BE2C (cell line): Measurements from ENCODE around the gene FAM114A1.
A peak's percentile ranks its signal among the peaks of the same experiment; 100 is the strongest.

Source experiments
- DNase-seq: peaks from one replicate; pipeline ENCODE4 v3.0.0-alpha.2; 2020
- H3K27me3 ChIP-seq: fragments of 250-450 bp; sonication (Bioruptor Pico); 2 replicates; pipeline ENCODE4 v1.5.1; 2020; ENCODE audit warnings: mild to moderate bottlenecking
- H3K36me3 ChIP-seq: fragments of 250-450 bp; sonication (Bioruptor Pico); 2 replicates; pipeline ENCODE4 v1.5.1; 2020; ENCODE audit warnings: mild to moderate bottlenecking
- H3K4me1 ChIP-seq: fragments of 250-450 bp; sonication (Bioruptor Pico); 2 replicates; pipeline ENCODE4 v1.5.1; 2020
- H3K4me3 ChIP-seq: 2 replicates; pipeline ENCODE4 v1.5.1; 2011; ENCODE audit warnings: low read depth, low read length
- H3K9me3 ChIP-seq: fragments of 250-450 bp; sonication (Bioruptor Pico); 2 replicates; pipeline ENCODE4 v1.5.1; 2020
- TF ChIP-seq, protein P1 (sequence below): IDR thresholded peaks from 2 replicates; pipeline ENCODE4 v1.5.1; 2012; ENCODE audit warnings: mild to moderate bottlenecking, low read depth, low read length

The FAM114A1 gene

GRCh38 chr4:38822748-38823303 lies 44.8 kb upstream of the FAM114A1 start:
- H3K9me3 ChIP-seq: no peaks in the 10 kb centered on the region

GRCh38 chr4:38823766-38824165 lies 43.8 kb upstream of the FAM114A1 start:
- Histone ChIP-seq H3K4me3 (no peak overlapping the region), H3K36me3 (no peaks in the 10 kb centered on the region), H3K9me3 (no peaks in the 10 kb centered on the region), H3K4me1 (no peaks in the 10 kb centered on the region), H3K27me3 (no peaks in the 10 kb centered on the region)
- TF ChIP-seq, protein P1, sequence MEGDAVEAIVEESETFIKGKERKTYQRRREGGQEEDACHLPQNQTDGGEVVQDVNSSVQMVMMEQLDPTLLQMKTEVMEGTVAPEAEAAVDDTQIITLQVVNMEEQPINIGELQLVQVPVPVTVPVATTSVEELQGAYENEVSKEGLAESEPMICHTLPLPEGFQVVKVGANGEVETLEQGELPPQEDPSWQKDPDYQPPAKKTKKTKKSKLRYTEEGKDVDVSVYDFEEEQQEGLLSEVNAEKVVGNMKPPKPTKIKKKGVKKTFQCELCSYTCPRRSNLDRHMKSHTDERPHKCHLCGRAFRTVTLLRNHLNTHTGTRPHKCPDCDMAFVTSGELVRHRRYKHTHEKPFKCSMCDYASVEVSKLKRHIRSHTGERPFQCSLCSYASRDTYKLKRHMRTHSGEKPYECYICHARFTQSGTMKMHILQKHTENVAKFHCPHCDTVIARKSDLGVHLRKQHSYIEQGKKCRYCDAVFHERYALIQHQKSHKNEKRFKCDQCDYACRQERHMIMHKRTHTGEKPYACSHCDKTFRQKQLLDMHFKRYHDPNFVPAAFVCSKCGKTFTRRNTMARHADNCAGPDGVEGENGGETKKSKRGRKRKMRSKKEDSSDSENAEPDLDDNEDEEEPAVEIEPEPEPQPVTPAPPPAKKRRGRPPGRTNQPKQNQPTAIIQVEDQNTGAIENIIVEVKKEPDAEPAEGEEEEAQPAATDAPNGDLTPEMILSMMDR: no peak
- no peak for DNase-seq

More at GRCh38 chr4:38822748-38823303, 44.8 kb upstream of the FAM114A1 start:
- no peak for DNase-seq
- Histone ChIP-seq H3K36me3 (no peaks in the 10 kb centered on the region), H3K4me1 (no peaks in the 10 kb centered on the region), H3K4me3 (no peak overlapping the region), H3K27me3 (no peaks in the 10 kb centered on the region)
- TF ChIP-seq, protein P1: no peak

DNA sequence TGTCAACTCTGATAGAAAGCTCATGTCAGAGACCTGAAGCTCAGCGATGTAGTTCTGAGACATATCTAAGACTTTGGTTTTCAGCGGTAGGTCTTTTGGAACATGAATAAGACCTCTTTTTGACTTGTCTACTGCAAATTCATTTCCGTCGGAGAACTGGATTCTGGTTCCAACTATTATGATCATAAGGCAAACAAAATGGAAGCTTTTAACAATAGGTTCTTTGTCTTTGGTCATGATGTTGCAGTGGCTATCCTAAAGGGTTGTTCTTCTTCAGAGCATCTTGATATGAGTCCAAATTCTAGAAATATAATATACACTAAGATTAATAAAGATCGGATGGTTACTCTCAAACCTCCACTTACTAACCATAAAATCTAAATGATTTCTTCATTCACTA lies 38.4 kb upstream of the FAM114A1 start:
- TF ChIP-seq, protein P1: no peak
- no peaks in the 10 kb centered on the region for H3K4me1 ChIP-seq
- no peaks in the 10 kb centered on the region for H3K36me3 ChIP-seq
- no peak for DNase-seq
- no peak overlapping the region for H3K4me3 ChIP-seq
- no peaks in the 10 kb centered on the region for H3K27me3 ChIP-seq
- H3K9me3 ChIP-seq: no peaks in the 10 kb centered on the region

DNA sequence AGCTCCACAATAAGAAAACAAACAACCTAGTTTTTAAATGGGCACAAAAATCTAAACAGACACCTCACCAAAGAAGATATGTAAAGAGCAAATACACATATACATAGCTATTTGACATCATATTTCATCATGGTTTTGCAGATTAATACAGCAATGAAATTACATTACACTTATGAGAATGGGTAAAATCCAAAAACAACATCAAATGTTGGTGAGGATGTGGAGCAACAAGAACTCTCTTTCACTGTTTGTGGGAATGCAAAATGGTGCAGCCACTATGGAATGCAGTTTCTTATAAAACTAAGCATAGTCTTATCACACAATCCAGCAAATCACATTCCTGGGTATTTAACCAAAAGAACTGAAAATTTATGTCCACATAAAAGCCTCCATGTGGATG lies 36.0 kb upstream of the FAM114A1 start:
- H3K27me3 ChIP-seq: no peaks in the 10 kb centered on the region

GRCh38 chr4:38832206-38832605 lies 35.4 kb upstream of the FAM114A1 start:
- H3K4me1 ChIP-seq: no peaks in the 10 kb centered on the region
- TF ChIP-seq, protein P1: no peak
- H3K4me3 ChIP-seq: no peak overlapping the region

More for the DNA sequence above, 36.0 kb upstream of the FAM114A1 start:
- Histone ChIP-seq H3K4me1 (no peaks in the 10 kb centered on the region), H3K36me3 (no peaks in the 10 kb centered on the region), H3K4me3 (no peak overlapping the region), H3K9me3 (no peaks in the 10 kb centered on the region)
- TF ChIP-seq, protein P1: no peak
- DNase-seq: no peak

DNA sequence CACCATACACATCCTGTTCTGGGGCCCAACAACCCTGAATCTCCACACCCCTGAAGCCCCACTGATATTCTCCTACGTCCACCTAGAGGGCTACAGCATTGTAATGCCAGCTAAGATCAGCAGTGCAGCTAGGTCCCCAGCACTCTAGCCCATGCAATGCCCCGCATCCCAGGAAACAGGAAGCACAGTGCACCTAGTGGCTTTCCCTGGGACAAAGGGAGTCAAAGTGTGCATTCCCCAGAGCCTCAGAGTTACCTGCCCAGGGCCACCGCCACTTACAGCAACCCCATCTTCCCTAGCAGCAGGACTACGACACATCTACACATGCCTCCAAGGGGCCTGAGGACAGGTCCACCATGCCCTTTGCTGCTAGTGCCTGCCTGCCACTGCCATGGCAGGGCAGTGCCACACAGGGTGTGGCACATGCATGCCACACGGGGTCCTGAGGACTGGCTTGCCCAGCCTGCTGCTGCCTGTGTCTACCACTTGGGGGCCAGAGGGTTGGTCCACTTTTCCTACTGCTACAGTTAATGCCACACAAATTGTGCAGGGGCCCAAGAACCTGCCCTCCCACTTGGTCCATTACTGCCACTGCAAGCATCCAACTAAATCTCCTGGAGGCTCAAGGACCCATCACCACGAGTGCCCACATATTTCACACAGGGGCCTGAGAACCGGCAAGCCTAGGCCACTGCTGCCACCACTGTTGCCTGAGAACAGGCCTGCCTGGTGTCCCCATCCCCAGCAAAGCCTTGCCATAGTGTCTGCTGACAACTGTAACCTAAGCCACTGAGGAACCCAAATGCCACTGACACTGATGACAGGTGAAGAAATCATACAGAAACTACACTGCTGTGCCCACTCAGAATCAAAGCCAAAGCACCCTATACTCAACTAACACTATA lies 34.7 kb upstream of the FAM114A1 start:
- DNase-seq: no peak
- Histone ChIP-seq H3K36me3 (no peaks in the 10 kb centered on the region), H3K9me3 (no peaks in the 10 kb centered on the region; the same call in 1 of the 2 replicates)

More at GRCh38 chr4:38832206-38832605, 35.4 kb upstream of the FAM114A1 start:
- no peak for DNase-seq
- Histone ChIP-seq H3K36me3 (no peaks in the 10 kb centered on the region), H3K9me3 (no peaks in the 10 kb centered on the region; the same call in 1 of the 2 replicates), H3K27me3 (peaks cover 1% of the 10 kb centered on the region; the same call in 1 of the 2 replicates)

More for the DNA sequence above, 34.7 kb upstream of the FAM114A1 start:
- Histone ChIP-seq H3K27me3 (peaks cover 5% of the 10 kb centered on the region; the same call in 1 of the 2 replicates), H3K4me1 (no peaks in the 10 kb centered on the region), H3K4me3 (no peak overlapping the region)
- TF ChIP-seq, protein P1: peak; percentile 26; the same call in 1 of the 2 replicates
